T-helper 1 cell treated with Interleukin-12 subunit alpha and Interleukin-12 subunit beta and Interleukin-4 antibody, amounts not matched to agents 30 μg/mL and 1 μg/mL, for 36 hours (primary cell): ENCODE results near the gene SEC22C.
"Not testable (repeated sequence)": the region's sequence is repeated elsewhere in the genome, so short reads cannot be mapped to it uniquely, and the experiment has no call there.

Source experiments
- H3K27ac Mint-ChIP-seq: one replicate; pipeline ENCODE4 v1.8.0; 2021; ENCODE audit warnings: mild to moderate bottlenecking, mixed read lengths
- H3K27me3 Mint-ChIP-seq: one replicate; pipeline ENCODE4 v1.8.0; 2021; ENCODE audit warnings: low read depth, mixed read lengths
- H3K36me3 Mint-ChIP-seq: one replicate; pipeline ENCODE4 v1.8.0; 2021; ENCODE audit warnings: low read depth, mixed read lengths
- H3K4me1 Mint-ChIP-seq: one replicate; pipeline ENCODE4 v1.8.0; 2021; ENCODE audit warnings: low read depth, mixed read lengths
- H3K4me3 Mint-ChIP-seq: one replicate; pipeline ENCODE4 v1.8.0; 2021; ENCODE audit warnings: mild to moderate bottlenecking, moderate library complexity, mixed read lengths
- H3K9me3 Mint-ChIP-seq: one replicate; pipeline ENCODE4 v1.8.0; 2021; ENCODE audit warnings: mixed read lengths

The SEC22C gene, protein sequence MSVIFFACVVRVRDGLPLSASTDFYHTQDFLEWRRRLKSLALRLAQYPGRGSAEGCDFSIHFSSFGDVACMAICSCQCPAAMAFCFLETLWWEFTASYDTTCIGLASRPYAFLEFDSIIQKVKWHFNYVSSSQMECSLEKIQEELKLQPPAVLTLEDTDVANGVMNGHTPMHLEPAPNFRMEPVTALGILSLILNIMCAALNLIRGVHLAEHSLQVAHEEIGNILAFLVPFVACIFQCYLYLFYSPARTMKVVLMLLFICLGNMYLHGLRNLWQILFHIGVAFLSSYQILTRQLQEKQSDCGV

GRCh38 chr3:42581709-42582473, at the start of gene SEC22C:
SEC22C (minus strand) TSS chr3:42581967; CDS start chr3:42569046, 12,921 bp downstream.
- H3K27ac Mint-ChIP-seq, result peak within 1 kb of the TSS; percentile 88
- no peaks in the 10 kb centered on the region for H3K9me3 Mint-ChIP-seq
- H3K4me1 Mint-ChIP-seq, result peaks cover 40% of the 10 kb centered on the region
- H3K27me3 Mint-ChIP-seq, result no peaks in the 10 kb centered on the region
- H3K36me3 Mint-ChIP-seq, result peaks cover 22% of the 10 kb centered on the region
- H3K4me3 Mint-ChIP-seq, result peak within 1 kb of the TSS; percentile 88

GRCh38 chr3:42613462-42613861, 31.7 kb upstream of the SEC22C start:
- Mint-ChIP-seq H3K4me3 (no peak overlapping the region), H3K4me1 (peaks cover 39% of the 10 kb centered on the region), H3K27me3 (no peaks in the 10 kb centered on the region), H3K27ac (no peak overlapping the region), H3K36me3 (peaks cover 22% of the 10 kb centered on the region), H3K9me3 (no peaks in the 10 kb centered on the region)

GRCh38 chr3:42612928-42613327, 31.2 kb upstream of the SEC22C start:
- no peak overlapping the region for H3K27ac Mint-ChIP-seq
- no peaks in the 10 kb centered on the region for H3K9me3 Mint-ChIP-seq
- H3K27me3 Mint-ChIP-seq, result no peaks in the 10 kb centered on the region
- H3K4me3 Mint-ChIP-seq, result no peak overlapping the region
- peaks cover 22% of the 10 kb centered on the region for H3K36me3 Mint-ChIP-seq
- peaks cover 39% of the 10 kb centered on the region for H3K4me1 Mint-ChIP-seq

GRCh38 chr3:42612217-42612616, 30.4 kb upstream of the SEC22C start:
- Mint-ChIP-seq H3K4me3 (no peak overlapping the region), H3K4me1 (peaks cover 39% of the 10 kb centered on the region), H3K27me3 (no peaks in the 10 kb centered on the region), H3K9me3 (no peaks in the 10 kb centered on the region), H3K36me3 (peaks cover 22% of the 10 kb centered on the region), H3K27ac (no peak overlapping the region)

DNA sequence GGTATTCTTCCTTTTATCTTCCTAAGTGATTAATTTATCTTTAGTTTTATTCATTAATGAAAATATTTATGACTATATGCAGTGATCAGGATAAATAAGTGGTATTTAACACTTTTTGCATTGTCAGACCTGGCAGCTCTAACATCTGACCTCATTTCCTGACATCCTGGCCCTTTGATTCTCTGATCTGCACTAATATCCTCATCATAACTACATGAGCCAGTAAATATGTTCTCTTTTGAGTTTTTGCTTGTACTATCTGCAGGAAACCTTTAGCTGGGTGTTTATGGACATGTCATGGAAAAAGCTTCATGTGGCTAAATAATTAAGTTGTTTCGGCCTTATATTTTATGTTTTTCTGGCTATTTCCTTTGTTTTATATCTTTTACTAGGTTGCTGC, 29.2 kb upstream of the SEC22C start:
- Mint-ChIP-seq H3K9me3 (no peaks in the 10 kb centered on the region), H3K4me1 (peaks cover 36% of the 10 kb centered on the region), H3K36me3 (peaks cover 22% of the 10 kb centered on the region), H3K27ac (peak overlapping the region; percentile 68), H3K27me3 (no peaks in the 10 kb centered on the region), H3K4me3 (no peak overlapping the region)

DNA sequence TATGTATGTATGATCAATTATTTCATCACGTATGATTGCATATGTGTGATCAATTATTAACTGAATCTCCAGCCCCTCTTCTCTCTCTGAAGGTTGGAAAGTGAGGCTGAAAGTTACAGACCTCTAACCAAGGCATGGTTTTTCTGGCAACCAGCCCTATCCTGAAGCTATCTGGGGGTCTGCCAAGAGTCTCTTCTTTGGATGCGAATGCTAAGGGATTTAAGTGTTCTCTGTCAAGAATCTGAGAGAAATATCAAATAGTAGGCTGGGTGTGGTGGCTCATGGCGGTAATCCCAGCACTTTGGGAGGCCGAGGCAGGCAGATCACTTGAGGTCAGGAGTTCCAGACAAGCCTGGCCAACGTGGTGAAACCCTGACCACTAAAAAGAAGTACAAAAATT, 26.8 kb upstream of the SEC22C start:
- no peak overlapping the region for H3K27ac Mint-ChIP-seq
- H3K27me3 Mint-ChIP-seq, result no peaks in the 10 kb centered on the region
- H3K9me3 Mint-ChIP-seq, result peaks cover 5% of the 10 kb centered on the region
- H3K36me3 Mint-ChIP-seq, result peaks cover 37% of the 10 kb centered on the region
- H3K4me3 Mint-ChIP-seq, result no peak overlapping the region
- H3K4me1 Mint-ChIP-seq, result peaks cover 43% of the 10 kb centered on the region

DNA sequence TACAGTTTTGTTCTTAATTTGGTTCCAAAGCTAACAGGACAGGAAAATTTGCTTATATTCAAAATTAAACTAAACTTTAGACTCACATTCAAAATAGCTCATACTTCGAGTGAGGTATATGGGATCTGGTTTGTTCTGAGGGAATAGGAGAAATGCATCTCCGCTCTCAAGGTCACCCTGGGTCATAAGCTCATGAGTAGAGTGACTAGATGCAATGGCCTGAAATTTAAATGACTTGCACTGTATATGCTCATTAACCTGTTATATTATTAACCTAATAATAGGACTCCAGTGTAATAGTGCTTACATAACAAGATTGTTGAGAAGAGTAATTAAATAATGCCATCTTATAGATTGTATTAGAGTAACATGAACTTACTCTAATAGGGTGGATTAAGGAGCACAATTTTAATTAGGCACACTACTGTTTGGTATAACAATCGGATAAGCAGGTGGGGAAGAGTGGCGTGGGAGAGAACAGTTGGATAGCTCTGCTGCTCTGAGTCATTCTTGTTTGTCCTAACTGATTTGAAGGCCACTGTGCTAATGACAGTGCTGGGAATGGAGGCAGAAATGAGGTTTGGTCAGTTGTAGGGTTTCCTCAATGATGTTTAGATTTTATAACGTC, 23.9 kb upstream of the SEC22C start:
- H3K4me1 Mint-ChIP-seq, result peaks cover 42% of the 10 kb centered on the region

DNA sequence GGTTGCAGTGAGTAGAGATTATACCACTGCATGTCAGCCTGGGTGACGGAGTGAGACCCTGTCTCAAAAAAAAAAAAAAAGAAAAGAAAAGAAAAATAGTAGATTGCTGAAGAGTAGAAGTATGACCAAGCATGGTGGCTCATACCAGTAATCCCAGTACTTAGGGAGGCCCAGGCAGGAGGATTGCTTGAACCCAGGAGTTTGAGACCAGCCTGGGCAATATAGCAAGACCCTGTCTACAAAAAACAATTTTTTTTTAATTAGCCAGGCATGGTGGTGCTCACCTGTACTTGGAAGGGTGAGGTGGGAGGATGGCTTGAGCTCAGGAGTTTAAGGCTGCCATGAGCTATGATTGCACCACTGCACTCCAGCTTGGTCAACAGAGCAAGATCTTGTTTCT, 21.2 kb upstream of the SEC22C start:
- Mint-ChIP-seq H3K9me3 (peaks cover 5% of the 10 kb centered on the region), H3K4me3 (no peak overlapping the region), H3K27me3 (no peaks in the 10 kb centered on the region), H3K36me3 (peaks cover 25% of the 10 kb centered on the region), H3K27ac (no peak overlapping the region), H3K4me1 (peaks cover 34% of the 10 kb centered on the region)

More for the DNA sequence above, 23.9 kb upstream of the SEC22C start:
- no peak overlapping the region for H3K27ac Mint-ChIP-seq
- H3K27me3 Mint-ChIP-seq, result no peaks in the 10 kb centered on the region
- peaks cover 5% of the 10 kb centered on the region for H3K9me3 Mint-ChIP-seq
- H3K4me3 Mint-ChIP-seq, result no peak overlapping the region
- peaks cover 34% of the 10 kb centered on the region for H3K36me3 Mint-ChIP-seq

DNA sequence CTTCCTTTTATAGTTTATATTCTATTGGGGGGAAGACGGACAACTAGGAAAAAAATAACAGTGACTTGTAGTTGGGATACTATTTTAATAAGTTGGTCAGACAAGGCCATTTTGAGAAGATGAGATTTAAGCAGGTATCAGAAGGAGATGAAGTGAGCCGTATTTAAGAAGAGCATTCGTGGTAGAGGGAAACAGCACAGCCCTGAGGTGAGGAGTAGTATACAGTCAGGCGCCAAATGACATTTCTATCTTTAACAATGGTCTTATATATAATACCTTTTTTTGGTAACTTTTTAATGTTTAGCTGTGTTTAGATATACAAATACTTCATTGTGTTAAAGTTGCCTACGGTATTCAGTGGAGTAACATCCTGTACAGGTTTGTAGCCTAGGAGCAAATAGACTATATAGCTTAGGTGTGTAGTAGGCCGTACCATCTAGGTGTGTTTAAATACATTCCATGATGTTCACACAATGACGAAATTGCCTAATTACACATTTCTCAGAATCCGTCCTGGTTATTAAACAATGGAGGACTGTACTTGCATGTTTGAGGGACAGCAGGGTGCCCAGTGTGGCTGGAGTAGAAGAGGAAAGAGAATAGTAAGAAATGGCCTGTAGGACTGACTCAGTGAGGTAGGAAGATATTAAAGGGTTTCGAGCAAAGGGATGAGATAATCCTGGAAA, 20.3 kb upstream of the SEC22C start:
- Mint-ChIP-seq H3K27ac (peak overlapping the region; percentile 83), H3K36me3 (peaks cover 23% of the 10 kb centered on the region), H3K9me3 (peaks cover 5% of the 10 kb centered on the region), H3K4me1 (peaks cover 34% of the 10 kb centered on the region), H3K27me3 (no peaks in the 10 kb centered on the region), H3K4me3 (peak overlapping the region; percentile 91)

DNA sequence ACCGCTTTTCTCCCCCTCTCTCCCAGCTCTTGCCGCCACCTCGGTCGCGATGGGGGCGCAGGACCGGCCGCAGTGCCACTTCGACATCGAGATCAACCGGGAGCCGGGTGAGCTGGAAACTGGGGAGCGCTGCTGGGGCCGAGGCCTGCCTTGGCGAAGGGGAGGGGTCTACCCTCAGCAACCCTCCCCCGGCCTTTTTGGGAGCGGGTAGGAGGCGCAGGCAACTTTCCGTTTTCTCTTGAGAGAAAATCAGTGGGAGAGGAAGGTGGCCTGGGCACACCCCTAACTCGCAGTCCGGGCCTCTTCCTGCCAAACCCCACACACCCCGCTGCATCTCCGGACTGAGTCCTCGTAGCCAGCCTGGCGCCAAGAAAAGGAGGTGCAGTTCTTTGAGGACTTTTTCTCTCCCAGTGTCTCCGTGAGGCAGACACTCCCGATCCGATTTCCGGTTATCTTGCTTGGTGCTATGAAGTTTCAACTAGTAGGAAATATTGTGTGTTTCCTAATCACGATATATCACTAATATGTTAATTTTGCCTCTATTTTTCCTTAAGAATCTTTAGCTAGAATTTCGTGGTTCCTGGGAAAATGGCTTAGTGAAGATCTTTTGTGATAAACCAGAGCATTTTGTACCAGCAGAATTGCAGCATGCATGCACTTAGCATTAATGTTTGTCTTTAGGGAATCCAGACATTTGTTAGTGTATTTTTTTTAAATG, 19.4 kb upstream of the SEC22C start:
- Mint-ChIP-seq H3K27ac (peak overlapping the region; percentile 83), H3K9me3 (peaks cover 5% of the 10 kb centered on the region), H3K4me3 (peak overlapping the region; percentile 91), H3K27me3 (no peaks in the 10 kb centered on the region), H3K36me3 (peaks cover 23% of the 10 kb centered on the region), H3K4me1 (peaks cover 33% of the 10 kb centered on the region)

DNA sequence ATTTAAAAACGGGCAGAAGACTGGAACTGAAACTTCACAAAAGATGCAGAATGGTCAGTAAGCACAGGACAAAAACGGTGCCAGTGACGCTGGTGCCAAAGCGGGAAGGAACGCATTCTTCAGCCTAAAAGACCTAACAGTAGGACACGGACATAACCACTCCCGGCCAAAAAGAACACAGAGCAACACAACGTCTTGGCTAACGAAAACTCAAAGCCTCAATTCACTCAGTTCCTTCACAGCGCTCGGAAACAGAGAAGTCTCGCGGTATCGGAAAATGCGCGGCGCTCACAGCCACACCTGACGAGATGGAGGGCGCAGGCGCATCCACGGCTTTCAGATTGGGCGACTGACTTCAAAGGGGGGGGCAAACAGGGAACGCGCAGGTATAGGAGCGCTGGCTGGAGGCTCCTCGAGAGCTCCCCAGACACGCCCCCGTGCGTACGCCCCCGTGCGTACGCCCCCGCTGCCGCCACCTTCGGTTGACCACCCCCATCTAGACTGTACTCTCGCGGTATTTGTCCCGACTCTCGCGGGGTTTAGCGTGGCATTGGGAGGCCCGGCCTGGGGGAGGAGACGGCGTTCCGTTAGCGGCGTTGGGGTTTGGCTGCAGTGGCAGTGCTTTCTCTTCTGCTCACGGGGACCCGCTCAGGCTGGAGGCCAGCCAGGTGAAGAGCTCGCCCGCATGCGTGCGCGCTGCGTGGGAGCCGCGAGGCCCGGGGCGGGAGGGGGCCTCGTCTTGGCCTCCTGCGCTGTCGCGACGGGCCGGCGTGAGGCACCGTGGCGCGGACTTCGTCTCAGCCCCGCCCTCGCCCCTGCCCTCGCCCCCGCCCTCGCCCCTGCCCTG, 18.6 kb upstream of the SEC22C start, which contains the start of gene NKTR:
NKTR (plus strand) TSS at position 576 of the 847 bp plus-strand sequence. CDS start 321 bp downstream, outside the sequence.
- Mint-ChIP-seq H3K36me3 (peaks cover 21% of the 10 kb centered on the region), H3K4me3 (peak within 1 kb of the TSS; percentile 91), H3K27me3 (no peaks in the 10 kb centered on the region), H3K4me1 (peaks cover 29% of the 10 kb centered on the region), H3K9me3 (peaks cover 5% of the 10 kb centered on the region), H3K27ac (peak within 1 kb of the TSS; percentile 94)

GRCh38 chr3:42597098-42597497, 15.3 kb upstream of the SEC22C start:
- H3K4me3 Mint-ChIP-seq, H3K27ac Mint-ChIP-seq, H3K9me3 Mint-ChIP-seq, H3K27me3 Mint-ChIP-seq: not testable (repeated sequence)
- Mint-ChIP-seq H3K4me1 (peaks cover 29% of the 10 kb centered on the region), H3K36me3 (peaks cover 26% of the 10 kb centered on the region)

DNA sequence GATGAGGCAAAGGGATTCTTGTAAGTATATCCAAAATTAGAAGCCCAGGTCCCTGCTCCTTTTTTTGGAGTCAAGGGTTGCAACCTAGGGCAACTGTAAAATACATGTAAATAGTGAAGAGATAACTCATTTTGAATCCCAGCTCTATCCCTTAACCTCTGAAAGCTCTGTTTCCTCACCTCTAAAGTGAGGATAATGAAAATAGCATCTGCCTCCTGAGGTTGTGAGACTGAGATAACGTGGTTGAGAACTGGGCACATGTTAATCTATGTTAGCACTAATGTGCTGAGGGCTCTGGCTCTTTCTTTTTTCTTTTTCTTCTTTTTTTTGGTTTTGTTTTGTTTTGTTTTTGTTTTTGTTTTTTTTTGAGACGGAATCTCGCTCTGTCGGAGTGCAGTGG, 13.9 kb upstream of the SEC22C start:
- peaks cover 29% of the 10 kb centered on the region for H3K4me1 Mint-ChIP-seq
- H3K27me3 Mint-ChIP-seq, result no peaks in the 10 kb centered on the region

More for the DNA sequence above, 13.9 kb upstream of the SEC22C start:
- no peak overlapping the region for H3K27ac Mint-ChIP-seq
- no peak overlapping the region for H3K4me3 Mint-ChIP-seq
- no peaks in the 10 kb centered on the region for H3K9me3 Mint-ChIP-seq
- peaks cover 30% of the 10 kb centered on the region for H3K36me3 Mint-ChIP-seq
